ENCODE data around the gene CHST11.

Gene CHST11

DNA sequence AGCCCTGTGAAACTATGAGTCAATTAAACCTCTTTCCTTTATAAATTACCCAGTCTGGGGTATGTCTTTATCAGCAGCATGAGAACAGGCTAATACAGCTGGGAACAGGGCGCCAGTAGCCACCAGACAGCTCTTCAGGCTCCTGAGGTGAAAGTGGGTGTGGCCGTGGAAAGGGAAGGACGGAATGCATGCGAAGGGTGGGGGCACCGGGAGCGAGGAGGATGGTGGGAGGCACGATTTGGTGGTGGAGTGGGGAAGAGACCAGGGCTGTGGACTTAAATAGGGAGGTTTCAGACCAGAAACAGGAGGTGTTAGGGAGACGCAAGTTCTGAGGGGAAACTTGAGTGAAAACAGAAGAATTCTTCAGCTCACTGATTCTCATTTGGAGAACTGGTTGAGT is 44.1 kb upstream of the CHST11 start:
- ChIA-PET CTCF (interaction anchor here (0.6 kb wide), 1 partner anchor 96 kb away, joined by 3 read pairs; no protein-coding TSS in a partner anchor), POLR2A (no interaction called here)
- no peaks in the 10 kb centered on the region for H3K36me3 ChIP-seq (ENCODE audit: control insufficient read depth in 2 of 2, insufficient read depth in 1 of 2, low read length in 2 of 2)
- peaks cover 5% of the 10 kb centered on the region; the same call in 1 of the 2 replicates for H3K4me1 ChIP-seq (ENCODE audit: control insufficient read depth, insufficient read depth, low read length)
- TF ChIP-seq ZNF76 (tag by site-specific recombination; IDR thresholded peaks at IDR 0.05; ENCODE audit: borderline replicate concordance, low read depth) (no peak), KLF9 (tag by site-specific recombination; IDR thresholded peaks at IDR 0.05; ENCODE audit: low read depth) (peak; percentile 60), PRDM1 (tag by site-specific recombination; IDR thresholded peaks at IDR 0.05) (0 out of 2 replicates have a peak, but pooled peaks have one; percentile 34)
- no peak overlapping the region for H3K4me3 ChIP-seq (ENCODE audit: low read depth, low read length)
- no peak overlapping the region for H3K27ac ChIP-seq (ENCODE audit: extremely low read depth, low read depth, low read length)
- no peaks in the 10 kb centered on the region for H3K9me3 ChIP-seq (ENCODE audit: control insufficient read depth, insufficient read depth, low read depth, low read length)

DNA sequence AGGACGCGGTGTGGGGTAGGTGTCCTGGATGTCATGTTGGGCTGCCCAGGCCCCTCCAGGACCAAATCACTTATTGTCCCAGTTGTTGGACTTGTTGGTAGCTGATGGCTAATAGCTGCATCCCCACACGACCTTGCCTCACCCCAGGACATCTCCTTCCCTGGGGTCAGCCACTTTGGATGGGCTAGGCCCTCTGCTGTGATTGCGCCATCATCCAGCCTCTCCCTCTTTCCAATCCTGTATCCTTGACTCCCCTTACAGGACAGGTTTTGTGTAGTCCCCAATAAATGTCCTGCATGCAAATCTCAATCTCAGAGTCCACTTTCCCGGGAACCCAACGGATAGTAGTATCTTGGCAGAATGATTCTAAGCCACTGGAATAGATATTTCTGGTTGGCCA is 43.4 kb upstream of the CHST11 start:
- Histone ChIP-seq H3K36me3 (ENCODE audit: control insufficient read depth in 2 of 2, insufficient read depth in 1 of 2, low read length in 2 of 2) (no peaks in the 10 kb centered on the region), H3K4me3 (ENCODE audit: low read depth, low read length) (no peak overlapping the region), H3K9me3 (ENCODE audit: control insufficient read depth, insufficient read depth, low read depth, low read length) (no peaks in the 10 kb centered on the region), H3K4me1 (ENCODE audit: control insufficient read depth, insufficient read depth, low read length) (peaks cover 5% of the 10 kb centered on the region; the same call in 1 of the 2 replicates), H3K27ac (ENCODE audit: extremely low read depth, low read depth, low read length) (no peak overlapping the region)
- ChIA-PET CTCF (interaction anchor here (0.7 kb wide), 1 partner anchor 304 kb away, joined by 3 read pairs; no protein-coding TSS in a partner anchor), POLR2A (no interaction called here)
- peak; percentile 56 for TF ChIP-seq ZIC2 (tag by site-specific recombination; IDR thresholded peaks at IDR 0.05)
- no peak for TF ChIP-seq ZNF2 (tag by site-specific recombination; IDR thresholded peaks at IDR 0.05)

DNA sequence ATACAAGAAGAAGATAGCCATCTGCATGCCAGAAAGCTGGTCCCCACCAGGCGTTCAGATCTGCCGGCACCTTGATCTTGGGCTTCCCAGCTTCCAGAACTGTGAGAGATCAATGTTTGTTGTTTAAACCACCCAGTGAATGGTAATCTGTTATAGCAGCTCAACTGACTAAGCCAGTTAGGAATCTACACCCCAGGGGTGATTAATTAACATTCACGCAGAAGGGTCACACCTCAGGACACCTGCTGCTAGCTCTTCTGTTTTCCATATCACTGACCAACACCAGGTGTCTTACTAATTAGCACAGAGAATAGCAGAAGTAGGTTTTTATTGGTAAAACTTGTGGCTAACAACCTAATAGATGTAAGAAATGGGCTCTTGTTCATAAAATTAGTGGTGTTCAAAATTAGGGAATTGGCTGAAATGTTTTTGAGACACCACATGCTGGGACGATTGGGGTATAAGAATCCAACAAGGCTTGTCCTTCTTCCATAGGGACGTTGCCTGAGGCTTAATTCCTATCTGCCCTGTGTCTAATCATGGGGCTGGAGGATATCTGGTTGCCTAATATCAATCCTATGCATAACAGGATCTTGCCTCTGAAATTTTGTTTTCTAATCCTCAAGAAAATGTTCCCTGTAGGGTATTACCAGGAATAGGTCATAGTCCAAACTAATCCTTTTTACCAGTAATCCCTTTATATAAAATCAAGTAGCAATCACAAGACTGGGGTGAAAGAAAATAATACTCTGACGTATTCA is 42.0 kb upstream of the CHST11 start:
- POLR2A ChIA-PET: no interaction called here
- TF ChIP-seq ZNF433 (tag by site-specific recombination; IDR thresholded peaks at IDR 0.05; ENCODE audit: low read depth): no peak
- no peak for TF ChIP-seq SP3 (tag by site-specific recombination; IDR thresholded peaks at IDR 0.05)
- no peak for TF ChIP-seq HOXA7 (CRISPR knock-in tag; IDR thresholded peaks at IDR 0.05; ENCODE audit: borderline replicate concordance)
- TF ChIP-seq ZSCAN30 (tag by site-specific recombination; IDR thresholded peaks at IDR 0.05): no peak
- no peak for TF ChIP-seq ZNF138 (tag by site-specific recombination; IDR thresholded peaks at IDR 0.05; ENCODE audit: borderline replicate concordance)
- TF ChIP-seq, protein P1, sequence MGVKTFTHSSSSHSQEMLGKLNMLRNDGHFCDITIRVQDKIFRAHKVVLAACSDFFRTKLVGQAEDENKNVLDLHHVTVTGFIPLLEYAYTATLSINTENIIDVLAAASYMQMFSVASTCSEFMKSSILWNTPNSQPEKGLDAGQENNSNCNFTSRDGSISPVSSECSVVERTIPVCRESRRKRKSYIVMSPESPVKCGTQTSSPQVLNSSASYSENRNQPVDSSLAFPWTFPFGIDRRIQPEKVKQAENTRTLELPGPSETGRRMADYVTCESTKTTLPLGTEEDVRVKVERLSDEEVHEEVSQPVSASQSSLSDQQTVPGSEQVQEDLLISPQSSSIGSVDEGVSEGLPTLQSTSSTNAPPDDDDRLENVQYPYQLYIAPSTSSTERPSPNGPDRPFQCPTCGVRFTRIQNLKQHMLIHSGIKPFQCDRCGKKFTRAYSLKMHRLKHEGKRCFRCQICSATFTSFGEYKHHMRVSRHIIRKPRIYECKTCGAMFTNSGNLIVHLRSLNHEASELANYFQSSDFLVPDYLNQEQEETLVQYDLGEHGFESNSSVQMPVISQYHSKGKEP (tag by site-specific recombination; IDR thresholded peaks at IDR 0.05): no peak
- no peak for TF ChIP-seq ZNF626 (tag by site-specific recombination; IDR thresholded peaks at IDR 0.05)
- no peak for TF ChIP-seq ZNF202 (tag by site-specific recombination; IDR thresholded peaks at IDR 0.05; ENCODE audit: borderline replicate concordance)
- peak; percentile 41 for TF ChIP-seq GLIS1 (tag by site-specific recombination; IDR thresholded peaks at IDR 0.05)
- no peak overlapping the region for H3K27ac ChIP-seq (ENCODE audit: extremely low read depth, low read depth, low read length)

DNA sequence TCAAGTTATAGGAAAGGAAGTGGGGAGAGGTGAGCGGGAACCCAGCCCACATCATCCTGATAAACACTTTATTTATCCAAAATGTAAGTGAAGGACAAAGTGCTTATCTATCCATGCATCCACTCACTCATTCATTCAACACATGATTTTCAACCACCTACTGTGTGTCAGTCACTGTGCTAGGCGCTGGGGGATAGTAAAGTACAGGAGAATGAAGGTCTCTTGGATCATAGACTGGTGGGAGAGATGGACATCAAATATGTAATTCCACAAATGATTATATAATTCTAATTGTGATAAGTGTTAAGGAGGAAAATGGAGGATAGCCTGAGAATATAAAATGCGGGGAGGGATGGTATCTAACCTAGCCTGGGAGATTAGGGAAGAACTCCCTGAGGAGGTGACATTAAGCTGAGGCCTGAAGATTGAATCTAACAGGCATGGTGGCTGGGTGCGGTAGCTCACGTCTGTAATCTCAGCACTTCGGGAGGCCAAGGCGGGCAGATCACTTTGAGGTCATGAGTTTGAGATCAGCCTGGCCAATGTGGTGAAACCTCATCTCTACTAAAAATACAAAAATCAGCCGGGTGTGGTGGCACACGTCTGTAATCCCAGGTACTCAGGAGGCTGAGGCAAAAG is 41.3 kb upstream of the CHST11 start:
- H3K36me3 ChIP-seq (ENCODE audit: control insufficient read depth in 2 of 2, insufficient read depth in 1 of 2, low read length in 2 of 2): no peaks in the 10 kb centered on the region
- TF ChIP-seq ZNF324 (tag by site-specific recombination; IDR thresholded peaks at IDR 0.05): no peak
- no peak for TF ChIP-seq ZNF311 (tag by site-specific recombination; IDR thresholded peaks at IDR 0.05; ENCODE audit: borderline replicate concordance)
- TF ChIP-seq, protein P2, sequence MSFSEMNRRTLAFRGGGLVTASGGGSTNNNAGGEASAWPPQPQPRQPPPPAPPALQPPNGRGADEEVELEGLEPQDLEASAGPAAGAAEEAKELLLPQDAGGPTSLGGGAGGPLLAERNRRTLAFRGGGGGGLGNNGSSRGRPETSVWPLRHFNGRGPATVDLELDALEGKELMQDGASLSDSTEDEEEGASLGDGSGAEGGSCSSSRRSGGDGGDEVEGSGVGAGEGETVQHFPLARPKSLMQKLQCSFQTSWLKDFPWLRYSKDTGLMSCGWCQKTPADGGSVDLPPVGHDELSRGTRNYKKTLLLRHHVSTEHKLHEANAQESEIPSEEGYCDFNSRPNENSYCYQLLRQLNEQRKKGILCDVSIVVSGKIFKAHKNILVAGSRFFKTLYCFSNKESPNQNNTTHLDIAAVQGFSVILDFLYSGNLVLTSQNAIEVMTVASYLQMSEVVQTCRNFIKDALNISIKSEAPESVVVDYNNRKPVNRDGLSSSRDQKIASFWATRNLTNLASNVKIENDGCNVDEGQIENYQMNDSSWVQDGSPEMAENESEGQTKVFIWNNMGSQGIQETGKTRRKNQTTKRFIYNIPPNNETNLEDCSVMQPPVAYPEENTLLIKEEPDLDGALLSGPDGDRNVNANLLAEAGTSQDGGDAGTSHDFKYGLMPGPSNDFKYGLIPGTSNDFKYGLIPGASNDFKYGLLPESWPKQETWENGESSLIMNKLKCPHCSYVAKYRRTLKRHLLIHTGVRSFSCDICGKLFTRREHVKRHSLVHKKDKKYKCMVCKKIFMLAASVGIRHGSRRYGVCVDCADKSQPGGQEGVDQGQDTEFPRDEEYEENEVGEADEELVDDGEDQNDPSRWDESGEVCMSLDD (tag by site-specific recombination; IDR thresholded peaks at IDR 0.05): no peak
- TF ChIP-seq ZNF658 (tag by site-specific recombination; IDR thresholded peaks at IDR 0.05): no peak
- no peak for TF ChIP-seq ZNF555 (tag by site-specific recombination; conservative IDR thresholded peaks at IDR 0.05)
- no peak for TF ChIP-seq ZNF214 (tag by site-specific recombination; IDR thresholded peaks at IDR 0.05; ENCODE audit: borderline replicate concordance)
- TF ChIP-seq ZNF600 (tag by site-specific recombination; IDR thresholded peaks at IDR 0.05): no peak
- TF ChIP-seq ZNF184 (tag by site-specific recombination; IDR thresholded peaks at IDR 0.05): no peak
- TF ChIP-seq ZNF76 (tag by site-specific recombination; IDR thresholded peaks at IDR 0.05; ENCODE audit: borderline replicate concordance, low read depth): no peak
- no peak for TF ChIP-seq ZFP69B (tag by site-specific recombination; IDR thresholded peaks at IDR 0.05)
- TF ChIP-seq ZNF623 (tag by site-specific recombination; IDR thresholded peaks at IDR 0.05): no peak

More for the DNA sequence above, 42.0 kb upstream of the CHST11 start:
- Histone ChIP-seq H3K9me3 (ENCODE audit: control insufficient read depth, insufficient read depth, low read depth, low read length) (no peaks in the 10 kb centered on the region), H3K36me3 (ENCODE audit: control insufficient read depth in 2 of 2, insufficient read depth in 1 of 2, low read length in 2 of 2) (no peaks in the 10 kb centered on the region), H3K4me3 (ENCODE audit: low read depth, low read length) (no peak overlapping the region), H3K4me1 (ENCODE audit: control insufficient read depth, insufficient read depth, low read length) (no peaks in the 10 kb centered on the region)
- CTCF ChIA-PET: no interaction called here

More for the DNA sequence above, 41.3 kb upstream of the CHST11 start:
- ChIA-PET POLR2A (no interaction called here), CTCF (no interaction called here)
- Histone ChIP-seq H3K4me3 (ENCODE audit: low read depth, low read length) (no peak overlapping the region), H3K27ac (ENCODE audit: extremely low read depth, low read depth, low read length) (no peak overlapping the region), H3K9me3 (ENCODE audit: control insufficient read depth, insufficient read depth, low read depth, low read length) (no peaks in the 10 kb centered on the region), H3K4me1 (ENCODE audit: control insufficient read depth, insufficient read depth, low read length) (no peaks in the 10 kb centered on the region)

All from HEK293 (cell line).